ENCODE results near the gene FGD2.
A peak's percentile ranks its signal among the peaks of the same experiment; 100 is the strongest.

The FGD2 gene

DNA sequence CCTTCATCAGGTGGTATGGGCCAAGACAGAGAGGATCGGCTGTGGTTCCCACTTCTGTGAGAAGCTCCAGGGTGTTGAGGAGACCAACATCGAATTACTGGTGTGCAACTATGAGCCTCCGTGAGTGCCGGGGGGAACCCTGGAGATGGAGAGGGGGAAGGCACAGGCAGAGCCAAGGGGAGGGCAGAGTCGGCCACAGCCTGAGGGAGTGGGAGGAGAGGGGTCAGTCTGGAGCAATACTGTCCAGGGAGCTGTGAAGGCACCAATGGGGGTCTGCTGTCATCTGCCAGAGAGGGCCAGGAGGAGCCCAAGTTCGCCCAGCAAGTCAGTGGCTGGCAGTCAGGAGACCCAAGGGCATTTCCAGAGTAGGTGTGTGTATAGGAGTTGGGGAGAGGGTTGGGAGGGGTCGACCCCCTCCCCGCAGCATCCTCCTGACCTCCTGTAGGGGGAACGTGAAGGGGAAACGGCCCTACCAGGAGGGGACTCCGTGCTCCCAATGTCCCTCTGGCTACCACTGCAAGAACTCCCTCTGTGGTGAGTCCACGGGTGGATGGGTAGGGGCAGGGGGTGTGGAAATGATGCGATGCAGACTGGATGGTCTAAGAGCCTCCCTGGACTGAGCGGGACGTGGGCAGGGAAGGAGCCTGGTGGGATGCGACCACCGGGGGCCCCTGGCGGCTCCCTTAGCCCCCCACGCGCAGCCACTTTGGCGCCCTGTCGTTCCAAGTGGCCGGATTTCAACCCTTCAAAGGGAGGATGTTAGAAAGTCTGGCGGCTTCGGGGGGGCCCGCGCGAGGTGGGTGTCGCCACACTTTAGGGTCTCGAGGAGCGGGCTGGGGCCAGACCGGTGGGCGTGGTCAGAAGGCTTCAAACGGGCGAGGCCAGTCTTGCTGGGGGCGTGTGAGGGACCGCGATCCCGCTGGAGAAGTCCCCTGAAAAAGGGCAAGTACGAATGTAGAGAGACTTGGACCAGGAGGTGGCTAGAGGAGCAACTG, 43.7 kb upstream of the FGD2 start:
- no peak overlapping the region for H3K27ac ChIP-seq
- H3K9me3 ChIP-seq (ENCODE audit: low read depth, low read length), result no peaks in the 10 kb centered on the region
- TF ChIP-seq EZH2 (IDR thresholded peaks at IDR 0.05) (no peak), POLR2AphosphoS5 (IDR thresholded peaks at IDR 0.05; ENCODE audit: borderline replicate concordance, low read depth, low read length) (no peak), FOXP2 (optimal IDR thresholded peaks at IDR 0.05; ENCODE audit: control extremely low read depth, extremely low read length, insufficient read depth) (no peak)
- no peak overlapping the region for H3K4me3 ChIP-seq
- H3K9ac ChIP-seq (ENCODE audit: insufficient read length), result no peak overlapping the region
- no peaks in the 10 kb centered on the region for H3K36me3 ChIP-seq (ENCODE audit: insufficient read depth, low read length)
- no peak for DNase-seq (ENCODE audit: low read depth, low spot score)

GRCh38 chr6:36962874-36963273, 42.6 kb upstream of the FGD2 start:
- peak; percentile 58 for DNase-seq (ENCODE audit: low read depth, low spot score)
- Histone ChIP-seq H3K9ac (ENCODE audit: insufficient read length) (no peak overlapping the region), H3K4me3 (no peak overlapping the region), H3K9me3 (ENCODE audit: low read depth, low read length) (no peaks in the 10 kb centered on the region), H3K27ac (no peak overlapping the region), H3K36me3 (ENCODE audit: insufficient read depth, low read length) (peaks cover 9% of the 10 kb centered on the region; the same call in 1 of the 2 replicates)
- TF ChIP-seq FOXP2 (optimal IDR thresholded peaks at IDR 0.05; ENCODE audit: control extremely low read depth, extremely low read length, insufficient read depth) (no peak), EZH2 (IDR thresholded peaks at IDR 0.05) (no peak)

- DNase-seq (ENCODE audit: low read depth, low spot score), result no peak
- Histone ChIP-seq H3K9ac (ENCODE audit: insufficient read length) (no peak overlapping the region), H3K36me3 (ENCODE audit: insufficient read depth, low read length) (peaks cover 16% of the 10 kb centered on the region), H3K27ac (no peak overlapping the region), H3K9me3 (ENCODE audit: low read depth, low read length) (no peaks in the 10 kb centered on the region), H3K4me3 (no peak overlapping the region)
- TF ChIP-seq POLR2AphosphoS5 (IDR thresholded peaks at IDR 0.05; ENCODE audit: borderline replicate concordance, low read depth, low read length) (no peak), EZH2 (IDR thresholded peaks at IDR 0.05) (no peak), FOXP2 (optimal IDR thresholded peaks at IDR 0.05; ENCODE audit: control extremely low read depth, extremely low read length, insufficient read depth) (no peak)
Observed at GRCh38 chr6:36963451-36964290, 41.8 kb upstream of the FGD2 start.

GRCh38 chr6:36964349-36964748, 41.1 kb upstream of the FGD2 start:
- H3K9me3 ChIP-seq (ENCODE audit: low read depth, low read length), result no peaks in the 10 kb centered on the region
- no peak overlapping the region for H3K27ac ChIP-seq
- H3K4me3 ChIP-seq, result no peak overlapping the region
- peaks cover 23% of the 10 kb centered on the region for H3K36me3 ChIP-seq (ENCODE audit: insufficient read depth, low read length)
- no peak overlapping the region for H3K9ac ChIP-seq (ENCODE audit: insufficient read length)
- DNase-seq (ENCODE audit: low read depth, low spot score), result no peak
- TF ChIP-seq FOXP2 (optimal IDR thresholded peaks at IDR 0.05; ENCODE audit: control extremely low read depth, extremely low read length, insufficient read depth) (no peak), POLR2AphosphoS5 (IDR thresholded peaks at IDR 0.05; ENCODE audit: borderline replicate concordance, low read depth, low read length) (no peak), EZH2 (IDR thresholded peaks at IDR 0.05) (no peak)

- Histone ChIP-seq H3K27ac (no peak overlapping the region), H3K9me3 (ENCODE audit: low read depth, low read length) (no peaks in the 10 kb centered on the region), H3K4me3 (no peak overlapping the region), H3K36me3 (ENCODE audit: insufficient read depth, low read length) (peaks cover 28% of the 10 kb centered on the region), H3K9ac (ENCODE audit: insufficient read length) (no peak overlapping the region)
- no peak for DNase-seq (ENCODE audit: low read depth, low spot score)
- TF ChIP-seq EZH2 (IDR thresholded peaks at IDR 0.05) (no peak), POLR2AphosphoS5 (IDR thresholded peaks at IDR 0.05; ENCODE audit: borderline replicate concordance, low read depth, low read length) (no peak), FOXP2 (optimal IDR thresholded peaks at IDR 0.05; ENCODE audit: control extremely low read depth, extremely low read length, insufficient read depth) (no peak)
Observed at GRCh38 chr6:36964908-36965307, 40.5 kb upstream of the FGD2 start.

- H3K36me3 ChIP-seq (ENCODE audit: insufficient read depth, low read length), result peaks cover 51% of the 10 kb centered on the region
- DNase-seq (ENCODE audit: low read depth, low spot score), result no peak
- H3K27ac ChIP-seq, result no peak overlapping the region
- no peak overlapping the region for H3K4me3 ChIP-seq
- no peak overlapping the region for H3K9ac ChIP-seq (ENCODE audit: insufficient read length)
- H3K9me3 ChIP-seq (ENCODE audit: low read depth, low read length), result no peaks in the 10 kb centered on the region
- TF ChIP-seq POLR2AphosphoS5 (IDR thresholded peaks at IDR 0.05; ENCODE audit: borderline replicate concordance, low read depth, low read length) (no peak), EZH2 (IDR thresholded peaks at IDR 0.05) (no peak), FOXP2 (optimal IDR thresholded peaks at IDR 0.05; ENCODE audit: control extremely low read depth, extremely low read length, insufficient read depth) (no peak)
Observed at GRCh38 chr6:36967301-36967700, 38.2 kb upstream of the FGD2 start.

DNA sequence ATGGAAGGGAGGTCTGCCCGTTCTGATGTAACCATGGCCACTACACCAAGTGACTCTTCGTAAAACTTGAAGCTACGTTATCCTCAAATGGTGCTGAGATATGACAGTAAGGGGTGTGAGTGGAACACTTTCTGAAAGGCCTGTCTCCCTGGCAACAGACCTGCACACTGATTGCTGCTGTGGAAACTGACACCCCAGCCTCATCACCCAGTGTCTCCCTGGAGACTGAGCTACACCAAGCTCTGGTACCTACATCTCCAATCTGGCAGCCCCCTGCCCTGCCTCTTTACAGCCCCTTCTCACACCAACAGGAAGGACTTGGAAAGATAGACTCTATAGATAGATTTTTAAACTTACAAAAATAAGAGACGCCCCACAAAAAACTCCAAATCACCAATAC, 37.7 kb upstream of the FGD2 start:
- no peak overlapping the region for H3K27ac ChIP-seq
- no peak for DNase-seq (ENCODE audit: low read depth, low spot score)
- H3K36me3 ChIP-seq (ENCODE audit: insufficient read depth, low read length), result peaks cover 56% of the 10 kb centered on the region
- H3K9me3 ChIP-seq (ENCODE audit: low read depth, low read length), result no peaks in the 10 kb centered on the region
- H3K4me3 ChIP-seq, result no peak overlapping the region
- no peak for TF ChIP-seq EZH2 (IDR thresholded peaks at IDR 0.05)
- no peak for TF ChIP-seq POLR2AphosphoS5 (IDR thresholded peaks at IDR 0.05; ENCODE audit: borderline replicate concordance, low read depth, low read length)
- TF ChIP-seq FOXP2 (optimal IDR thresholded peaks at IDR 0.05; ENCODE audit: control extremely low read depth, extremely low read length, insufficient read depth), result no peak
- H3K9ac ChIP-seq (ENCODE audit: insufficient read length), result no peak overlapping the region

Measured in SK-N-MC (cell line).